Endodermal cell (in vitro differentiated cells): ENCODE measurements around the gene TXNDC12. TPM values are rescaled to one million over a fixed set of nuclear protein-coding genes. Genes with fewer than 3 reads are reported as not detected.
A peak's percentile ranks its signal among the peaks of the same experiment; 100 is the strongest.
"Not testable (repeated sequence)": the region's sequence is repeated elsewhere in the genome, so short reads cannot be mapped to it uniquely, and the experiment has no call there.

Experiments used
- DNase-seq: peaks from one replicate; pipeline ENCODE4 v3.0.0-alpha.2; 2017
- H3K27ac ChIP-seq: 2 replicates; pipeline ENCODE4 v1.5.1; 2013; ENCODE audit warnings: mild to moderate bottlenecking, low read depth, low read length, moderate library complexity
- H3K27me3 ChIP-seq: 2 replicates; pipeline ENCODE4 v1.6.1; 2013; ENCODE audit warnings: mild to moderate bottlenecking, low read length, moderate library complexity; ENCODE audit not compliant: insufficient read depth, control insufficient read depth, poor library complexity, severe bottlenecking
- H3K36me3 ChIP-seq: 2 replicates; pipeline ENCODE4 v1.7.0; 2013; ENCODE audit warnings: mild to moderate bottlenecking, low read length, moderate library complexity; ENCODE audit not compliant: control insufficient read depth, insufficient read depth
- H3K4me1 ChIP-seq: one replicate; pipeline ENCODE4 v1.7.0; 2013; ENCODE audit warnings: low read length; ENCODE audit not compliant: control insufficient read depth, insufficient read depth
- H3K4me3 ChIP-seq: 2 replicates; pipeline ENCODE4 v1.5.1; 2013; ENCODE audit warnings: mild to moderate bottlenecking, low read length, moderate library complexity
- H3K9ac ChIP-seq: 2 replicates; pipeline ENCODE4 v1.6.1; 2013; ENCODE audit warnings: mild to moderate bottlenecking, low read length, moderate library complexity; ENCODE audit not compliant: poor library complexity, severe bottlenecking; ENCODE audit errors: extremely low read depth
- H3K9me3 ChIP-seq: 2 replicates; pipeline ENCODE4 v1.6.1; 2013; ENCODE audit warnings: mild to moderate bottlenecking, low read length, moderate library complexity; ENCODE audit not compliant: control insufficient read depth
- H3K27ac Mint-ChIP-seq: 2 replicates; pipeline ENCODE4 v1.8.0; 2020; ENCODE audit warnings: mixed read lengths
- H3K27me3 Mint-ChIP-seq: 2 replicates; pipeline ENCODE4 v1.8.0; 2021; ENCODE audit warnings: mild to moderate bottlenecking, mixed read lengths; ENCODE audit not compliant: insufficient read depth
- H3K36me3 Mint-ChIP-seq: 2 replicates; pipeline ENCODE4 v1.8.0; 2020; ENCODE audit warnings: low read depth, mixed read lengths
- H3K4me1 Mint-ChIP-seq: 2 replicates; pipeline ENCODE4 v1.8.0; 2020; ENCODE audit warnings: mixed read lengths
- H3K4me3 Mint-ChIP-seq: 2 replicates; pipeline ENCODE4 v1.8.0; 2020; ENCODE audit warnings: mild to moderate bottlenecking, moderate library complexity, mixed read lengths
- H3K9me3 Mint-ChIP-seq: 2 replicates; pipeline ENCODE4 v1.8.0; 2020; ENCODE audit warnings: mild to moderate bottlenecking, mixed read lengths
- WGBS, 2 experiments: methylation state at CpG; one replicate each; pipeline versions ENCODE4 v1.1.5 to v1.1.7; 2013; ENCODE audit warnings: missing lambda C conversion rate in 2 of 2, mixed read lengths in 1 of 2; ENCODE audit not compliant: insufficient coverage in 1 of 2, insufficient read length in 1 of 2; 5-methylcytosine and 5-hydroxymethylcytosine counted together
- total RNA-seq, 2 donors: library from RNA; stranded (reverse); fragmentation: NEBNext Ultra II Directional in 1 of 2; extraction: Animal tissue kit (Norgen Biotek cat#: 25700) in 1 of 2; gene quantifications; 2 replicates in 1 of 2; 3 replicates in 1 of 2; pipeline ENCODE4 v1.2.1, GENCODE V29; 2021
- TF ChIP-seq, protein P1 (sequence below): fragments of 200-600 bp; sonication (generic); conservative IDR thresholded peaks from 2 replicates; pipeline ENCODE4 v1.5.0; 2021; ENCODE audit warnings: antibody characterized with exemption, mild to moderate bottlenecking

TXNDC12 gene
- total RNA-seq, 2 donors from 2014 or later, result 77.2 to 99.6 TPM

DNA sequence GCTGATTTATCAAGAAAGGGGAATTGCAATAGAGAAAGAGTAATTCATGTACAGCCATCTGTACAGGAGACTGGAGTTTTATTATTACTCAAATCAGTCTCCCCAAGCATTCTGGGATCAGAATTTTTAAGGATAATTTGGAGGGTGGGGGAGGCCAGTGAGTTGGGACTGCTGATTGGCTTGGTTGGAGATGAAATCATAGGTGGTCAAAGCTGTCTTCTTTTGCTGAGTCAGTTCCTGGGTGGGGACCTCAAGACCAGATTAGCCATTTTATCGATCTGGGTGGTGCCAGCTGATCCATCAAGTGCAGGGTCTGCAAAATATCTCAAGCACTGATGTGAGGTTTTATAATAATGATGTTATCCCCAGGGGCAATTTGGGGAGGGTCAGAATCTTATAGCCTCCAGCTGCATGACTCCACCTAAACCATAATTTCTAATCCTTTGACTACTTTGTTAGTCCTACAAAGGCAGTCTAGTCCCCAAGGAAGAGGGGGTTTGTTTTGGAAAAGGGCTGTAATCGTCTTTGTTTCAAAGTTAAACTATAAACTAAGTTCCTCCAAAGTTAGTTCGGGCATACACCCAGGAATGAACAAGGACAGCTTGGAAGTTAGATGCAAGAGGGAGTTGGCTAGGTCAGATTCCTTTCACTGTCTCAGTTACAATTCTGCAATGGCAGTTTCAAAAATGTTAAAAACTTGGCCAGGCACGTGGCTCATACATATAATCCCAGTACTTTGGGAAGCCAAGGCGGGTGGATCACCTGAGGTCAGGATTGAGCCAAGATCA lies 47.6 kb downstream of the TXNDC12 start:
- H3K27ac ChIP-seq, result no peak overlapping the region
- peaks cover 32% of the 10 kb centered on the region for H3K4me1 Mint-ChIP-seq
- peak overlapping the region; percentile 93 for H3K27ac Mint-ChIP-seq

DNA sequence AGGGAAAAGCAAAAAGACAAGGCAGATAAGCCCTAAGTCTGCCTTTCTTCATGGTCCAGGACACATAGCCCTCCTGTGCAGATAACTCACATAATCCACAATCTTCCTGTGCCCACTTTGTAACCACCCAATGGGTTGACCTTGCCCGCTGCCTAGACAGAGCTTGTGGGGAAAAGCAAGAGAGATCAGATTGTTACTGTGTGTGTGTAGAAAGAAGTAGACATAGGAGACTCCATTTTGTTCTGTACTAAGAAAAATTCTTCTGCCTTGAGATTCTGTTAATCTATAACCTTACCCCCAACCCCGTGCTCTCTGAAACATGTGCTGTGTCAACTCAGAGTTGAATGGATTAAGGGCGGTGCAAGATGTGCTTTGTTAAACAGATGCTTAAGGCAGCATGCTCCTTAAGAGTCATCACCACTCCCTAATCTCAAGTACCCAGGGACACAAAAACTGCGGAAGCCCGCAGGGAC lies 48.9 kb downstream of the TXNDC12 start:
- H3K4me3 ChIP-seq, H3K9me3 ChIP-seq, H3K27me3 Mint-ChIP-seq, H3K27ac ChIP-seq, H3K27me3 ChIP-seq, H3K36me3 Mint-ChIP-seq, H3K36me3 ChIP-seq, H3K9me3 Mint-ChIP-seq: not testable (repeated sequence)
- peaks cover 23% of the 10 kb centered on the region for H3K4me1 Mint-ChIP-seq
- 40% methylated on average over 3 of the region's 5 CpGs; no CpG with 5 or more reads in 1 of the 2 experiments for WGBS, 2 experiments
- peaks cover 13% of the 10 kb centered on the region for H3K4me1 ChIP-seq
- DNase-seq, result peak; percentile 62
- H3K4me3 Mint-ChIP-seq, result peak overlapping the region; percentile 21
- H3K27ac Mint-ChIP-seq, result peak overlapping the region; percentile 97
- peak overlapping the region; percentile 40 for H3K9ac ChIP-seq

More for the DNA sequence above, 47.6 kb downstream of the TXNDC12 start:
- Histone ChIP-seq H3K36me3 (no peaks in the 10 kb centered on the region), H3K4me3 (no peak overlapping the region), H3K27me3 (no peaks in the 10 kb centered on the region), H3K9me3 (no peaks in the 10 kb centered on the region), H3K4me1 (peaks cover 18% of the 10 kb centered on the region), H3K9ac (no peak overlapping the region)
- TF ChIP-seq, protein P1, sequence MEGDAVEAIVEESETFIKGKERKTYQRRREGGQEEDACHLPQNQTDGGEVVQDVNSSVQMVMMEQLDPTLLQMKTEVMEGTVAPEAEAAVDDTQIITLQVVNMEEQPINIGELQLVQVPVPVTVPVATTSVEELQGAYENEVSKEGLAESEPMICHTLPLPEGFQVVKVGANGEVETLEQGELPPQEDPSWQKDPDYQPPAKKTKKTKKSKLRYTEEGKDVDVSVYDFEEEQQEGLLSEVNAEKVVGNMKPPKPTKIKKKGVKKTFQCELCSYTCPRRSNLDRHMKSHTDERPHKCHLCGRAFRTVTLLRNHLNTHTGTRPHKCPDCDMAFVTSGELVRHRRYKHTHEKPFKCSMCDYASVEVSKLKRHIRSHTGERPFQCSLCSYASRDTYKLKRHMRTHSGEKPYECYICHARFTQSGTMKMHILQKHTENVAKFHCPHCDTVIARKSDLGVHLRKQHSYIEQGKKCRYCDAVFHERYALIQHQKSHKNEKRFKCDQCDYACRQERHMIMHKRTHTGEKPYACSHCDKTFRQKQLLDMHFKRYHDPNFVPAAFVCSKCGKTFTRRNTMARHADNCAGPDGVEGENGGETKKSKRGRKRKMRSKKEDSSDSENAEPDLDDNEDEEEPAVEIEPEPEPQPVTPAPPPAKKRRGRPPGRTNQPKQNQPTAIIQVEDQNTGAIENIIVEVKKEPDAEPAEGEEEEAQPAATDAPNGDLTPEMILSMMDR, result no peak
- no peaks in the 10 kb centered on the region for H3K9me3 Mint-ChIP-seq
- no peak for DNase-seq
- H3K36me3 Mint-ChIP-seq, result no peaks in the 10 kb centered on the region
- peak overlapping the region; percentile 34 for H3K4me3 Mint-ChIP-seq
- 81 to 91% methylated on average over 4 to 5 of the region's 5 CpGs for WGBS, 2 experiments
- H3K27me3 Mint-ChIP-seq, result no peaks in the 10 kb centered on the region

- peak overlapping the region; percentile 97 for H3K27ac Mint-ChIP-seq
- WGBS, 2 experiments, result 51 to 52% methylated on average over 2 to 3 of the region's 3 CpGs
- H3K27ac ChIP-seq, result not testable (repeated sequence)
Measured at GRCh38 chr1:52005548-52005947, 49.4 kb downstream of the TXNDC12 start.

DNA sequence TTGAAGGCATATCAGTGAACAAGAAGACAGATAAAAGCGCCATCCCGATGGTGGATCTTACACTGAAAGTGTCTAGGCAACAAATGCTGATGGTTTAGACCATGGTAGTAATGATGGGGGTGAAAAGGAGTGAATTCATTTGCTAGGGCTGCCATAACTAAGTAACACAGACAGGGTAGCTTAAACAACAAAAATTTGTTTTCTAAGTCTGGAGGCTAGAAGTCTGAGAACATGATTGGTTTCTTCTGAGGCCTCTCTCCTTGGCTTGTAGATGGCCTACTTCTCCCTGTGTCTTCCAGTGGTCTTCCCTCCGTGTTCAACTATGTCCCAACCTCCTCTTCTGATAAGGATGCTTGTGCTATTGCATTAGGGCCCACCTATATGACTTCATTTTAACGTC lies 51.1 kb downstream of the TXNDC12 start:
- Mint-ChIP-seq H3K27ac (no peak overlapping the region), H3K9me3 (no peaks in the 10 kb centered on the region), H3K4me3 (no peak overlapping the region), H3K27me3 (no peaks in the 10 kb centered on the region), H3K4me1 (peaks cover 20% of the 10 kb centered on the region), H3K36me3 (no peaks in the 10 kb centered on the region)
- WGBS, 2 experiments, result 63 to 71% methylated on average over 3 to 4 of the region's 4 CpGs
- TF ChIP-seq, protein P1, result no peak
- Histone ChIP-seq H3K9ac (no peak overlapping the region), H3K36me3 (no peaks in the 10 kb centered on the region), H3K27me3 (no peaks in the 10 kb centered on the region), H3K4me3 (no peak overlapping the region), H3K9me3 (no peaks in the 10 kb centered on the region), H3K4me1 (peaks cover 11% of the 10 kb centered on the region), H3K27ac (no peak overlapping the region)
- DNase-seq, result no peak

More at GRCh38 chr1:52005548-52005947, 49.4 kb downstream of the TXNDC12 start:
- H3K36me3 ChIP-seq, H3K9me3 ChIP-seq, H3K9me3 Mint-ChIP-seq, H3K4me3 ChIP-seq, DNase-seq, H3K36me3 Mint-ChIP-seq, H3K27me3 ChIP-seq, H3K27me3 Mint-ChIP-seq: not testable (repeated sequence)
- Mint-ChIP-seq H3K4me1 (peaks cover 22% of the 10 kb centered on the region), H3K4me3 (peak overlapping the region; percentile 21)
- Histone ChIP-seq H3K9ac (peak overlapping the region; percentile 40), H3K4me1 (peaks cover 11% of the 10 kb centered on the region)
